Body of pancreas (tissue), 4 donors: ENCODE results near the gene DHX30. TPM values are rescaled to one million over a fixed set of nuclear protein-coding genes. Genes with fewer than 3 reads are reported as not detected.

Experiments
- ATAC-seq: fragments of 150-250 bp; one replicate; pipeline ENCODE4 v1.9.1; 2016
- DNase-seq, 4 donors: peaks; one replicate each; pipeline ENCODE4 v3.0.0-alpha.2; 2019
- H3K27ac ChIP-seq, 4 donors: fragments of 200-600 bp; sonication (generic); 1 replicate in 3 of 4; 2 replicates in 1 of 4; pipeline versions ENCODE4 v1.5.1 to v1.6.1; 2016 to 2019; ENCODE audit warnings: mild to moderate bottlenecking in 1 of 4, mixed read lengths in 1 of 4, moderate library complexity in 1 of 4
- H3K27me3 ChIP-seq, 2 donors: fragments of 200-600 bp; sonication (generic); one replicate each; pipeline ENCODE4 v1.6.0; 2016; ENCODE audit warnings: mild to moderate bottlenecking in 1 of 2
- H3K36me3 ChIP-seq, 2 donors: fragments of 200-600 bp; sonication (generic); replicated peaks in 1 of 2; 2 replicates each; pipeline ENCODE4 v1.5.1; 2016; ENCODE audit warnings: low read depth in 2 of 2; ENCODE audit not compliant: insufficient read depth in 1 of 2
- H3K4me1 ChIP-seq: fragments of 200-600 bp; sonication (generic); one replicate; pipeline ENCODE4 v1.6.0; 2016
- H3K4me3 ChIP-seq, 2 donors: fragments of 200-600 bp; sonication (generic); 1 replicate in 1 of 2; 2 replicates in 1 of 2; pipeline ENCODE4 v1.5.1; 2016 to 2019
- H3K9me3 ChIP-seq, 3 donors: fragments of 200-600 bp; sonication (generic); 1 replicate in 2 of 3; 2 replicates in 1 of 3; pipeline ENCODE4 v1.5.1; 2016
- POLR2A ChIP-seq, 3 donors: fragments of 450-650 bp; IDR thresholded peaks; one replicate each; pipeline ENCODE4 v1.6.1; 2016; ENCODE audit warnings: antibody characterized with exemption in 3 of 3, mild to moderate bottlenecking in 2 of 3
- WGBS, 2 donors: methylation state at CpG; one replicate each; pipeline ENCODE4 v1.1.5; 2017; 5-methylcytosine and 5-hydroxymethylcytosine counted together
- intact Hi-C: fragments of 100-400 bp; cut with DNase I; formaldehyde crosslinking; loops from one replicate; pipeline ENCODE4 v1.15.1; 2023
- total RNA-seq, 2 donors: library from RNA; depleted of rRNA; stranded (reverse); fragments of >200 nt; gene quantifications; one replicate each; pipeline ENCODE4 v1.1.0, GENCODE V29; 2016
- TF ChIP-seq, protein P1 (sequence below), 7 experiments: fragments of 450-650 bp in 4 of 7; fragments of 200-600 bp in 3 of 7; sonication (generic) in 3 of 7; IDR thresholded peaks; one replicate each; pipeline ENCODE4 v1.5.1; 2016 to 2019; ENCODE audit warnings: antibody characterized with exemption in 7 of 7

Gene DHX30
- total RNA-seq, 2 donors from 2014 or later = 28.3 to 50.4 TPM

GRCh38 chr3:47855461-47856383, 52.8 kb downstream of the DHX30 start:
- Histone ChIP-seq H3K27ac (no peak overlapping the region), H3K4me1 (no peaks in the 10 kb centered on the region), H3K4me3 (no peak overlapping the region), H3K27me3 (no peaks in the 10 kb centered on the region), H3K36me3 (peaks cover 9 to 34% of the 10 kb centered on the region in 2 donors), H3K9me3 (no peaks in the 10 kb centered on the region)
- WGBS, 2 donors = 89 to 92% methylated on average over 21 of the region's 21 CpGs
- intact Hi-C loops = no loop called here
- TF ChIP-seq, protein P1, sequence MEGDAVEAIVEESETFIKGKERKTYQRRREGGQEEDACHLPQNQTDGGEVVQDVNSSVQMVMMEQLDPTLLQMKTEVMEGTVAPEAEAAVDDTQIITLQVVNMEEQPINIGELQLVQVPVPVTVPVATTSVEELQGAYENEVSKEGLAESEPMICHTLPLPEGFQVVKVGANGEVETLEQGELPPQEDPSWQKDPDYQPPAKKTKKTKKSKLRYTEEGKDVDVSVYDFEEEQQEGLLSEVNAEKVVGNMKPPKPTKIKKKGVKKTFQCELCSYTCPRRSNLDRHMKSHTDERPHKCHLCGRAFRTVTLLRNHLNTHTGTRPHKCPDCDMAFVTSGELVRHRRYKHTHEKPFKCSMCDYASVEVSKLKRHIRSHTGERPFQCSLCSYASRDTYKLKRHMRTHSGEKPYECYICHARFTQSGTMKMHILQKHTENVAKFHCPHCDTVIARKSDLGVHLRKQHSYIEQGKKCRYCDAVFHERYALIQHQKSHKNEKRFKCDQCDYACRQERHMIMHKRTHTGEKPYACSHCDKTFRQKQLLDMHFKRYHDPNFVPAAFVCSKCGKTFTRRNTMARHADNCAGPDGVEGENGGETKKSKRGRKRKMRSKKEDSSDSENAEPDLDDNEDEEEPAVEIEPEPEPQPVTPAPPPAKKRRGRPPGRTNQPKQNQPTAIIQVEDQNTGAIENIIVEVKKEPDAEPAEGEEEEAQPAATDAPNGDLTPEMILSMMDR (IDR thresholded peaks at IDR 0.05) = no peak
- no peak for TF ChIP-seq POLR2A (IDR thresholded peaks at IDR 0.05)
- DNase-seq (no peak), ATAC-seq (no peak)

- ATAC-seq (no peak), DNase-seq (no peak)
- intact Hi-C loops = no loop called here
- H3K9me3 ChIP-seq = no peaks in the 10 kb centered on the region
- no peaks in the 10 kb centered on the region for H3K4me1 ChIP-seq
- H3K4me3 ChIP-seq = no peak overlapping the region
- H3K36me3 ChIP-seq = peaks cover 9 to 34% of the 10 kb centered on the region in 2 donors
- WGBS, 2 donors = 95 to 98% methylated on average over 5 to 10 of the region's 11 CpGs
- no peak for TF ChIP-seq POLR2A (IDR thresholded peaks at IDR 0.05)
- TF ChIP-seq, protein P1 (IDR thresholded peaks at IDR 0.05) = no peak
- no peaks in the 10 kb centered on the region for H3K27me3 ChIP-seq
- H3K27ac ChIP-seq = no peak overlapping the region
Observed at GRCh38 chr3:47856669-47857068, 53.7 kb downstream of the DHX30 start.

GRCh38 chr3:47857151-47857550, 54.2 kb downstream of the DHX30 start:
- no peaks in the 10 kb centered on the region for H3K27me3 ChIP-seq
- DNase-seq = no peak
- peaks cover 9 to 34% of the 10 kb centered on the region in 2 donors for H3K36me3 ChIP-seq
- no peak overlapping the region for H3K27ac ChIP-seq
- no peak for ATAC-seq
- WGBS, 2 donors = 90% methylated on average over 2 of the region's 2 CpGs
- TF ChIP-seq, protein P1 (IDR thresholded peaks at IDR 0.05) = no peak
- no peak overlapping the region for H3K4me3 ChIP-seq
- intact Hi-C loops = no loop called here
- H3K4me1 ChIP-seq = no peaks in the 10 kb centered on the region
- no peaks in the 10 kb centered on the region for H3K9me3 ChIP-seq

DNA sequence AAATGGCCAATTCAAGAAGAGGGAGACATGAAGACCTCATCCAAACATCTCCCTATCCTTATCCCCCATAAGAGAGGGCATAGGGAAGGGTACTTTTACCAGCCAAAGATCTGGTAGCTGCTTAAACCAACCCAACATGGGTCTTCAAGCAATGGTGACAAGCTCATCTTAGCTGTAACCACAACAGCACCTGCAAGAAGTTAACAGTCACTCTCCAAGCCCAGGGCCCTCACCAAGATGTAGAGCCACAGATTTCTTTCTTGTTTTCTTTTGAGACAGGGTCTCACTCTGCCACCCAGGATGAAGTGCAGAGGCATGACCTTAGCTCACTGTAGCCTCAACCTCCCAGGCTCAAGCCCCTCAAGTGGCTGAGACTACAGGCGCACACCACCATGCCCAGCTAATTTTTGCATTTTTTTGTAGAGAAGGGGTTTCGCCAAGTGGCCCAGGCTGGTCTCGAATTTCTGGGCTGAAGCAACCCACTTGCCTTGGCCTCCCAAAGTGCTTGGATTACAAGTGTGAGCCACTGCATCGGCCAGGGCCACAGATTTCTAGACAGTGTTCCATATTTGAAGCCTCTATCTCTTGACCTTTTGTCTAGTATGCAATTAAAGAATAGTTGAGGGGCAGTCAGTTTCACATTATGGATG, 57.1 kb downstream of the DHX30 start:
- intact Hi-C loops = no loop called here
- Histone ChIP-seq H3K4me1 (no peaks in the 10 kb centered on the region), H3K4me3 (no peak overlapping the region), H3K27ac (no peak overlapping the region), H3K27me3 (no peaks in the 10 kb centered on the region), H3K9me3 (no peaks in the 10 kb centered on the region), H3K36me3 (peaks cover 4 to 18% of the 10 kb centered on the region in 2 donors)
- no peak for ATAC-seq
- DNase-seq = no peak
- 92 to 94% methylated on average over 4 of the region's 4 CpGs for WGBS, 2 donors
- TF ChIP-seq, protein P1 (IDR thresholded peaks at IDR 0.05) = no peak
- no peak for TF ChIP-seq POLR2A (IDR thresholded peaks at IDR 0.05)
